HEK293 (cell line): ENCODE measurements around the gene ANTXRL.

Source experiments
- CTCF ChIA-PET: fragments of 350-600 bp; formaldehyde crosslinking; extraction: SDS; loops from one replicate; lab custom pipeline; 2021; ENCODE audit warnings: antibody characterized with exemption; lab: Yijun Ruan, JAX
- POLR2A ChIA-PET: fragments of 300-600 bp; formaldehyde crosslinking; extraction: SDS; loops from one replicate; lab custom pipeline; 2020; ENCODE audit warnings: antibody characterized with exemption, inconsistent platforms; lab: Yijun Ruan, JAX
- H3K27ac ChIP-seq: fragments of 200-500 bp; sonication (Bioruptor generic); 2 replicates; pipeline ENCODE4 v1.5.1; 2014; ENCODE audit warnings: low read depth, low read length, control low read depth, inconsistent platforms; ENCODE audit errors: extremely low read depth
- H3K36me3 ChIP-seq, 2 experiments: fragments of 200-500 bp in 1 of 2; sonication (Bioruptor generic) in 1 of 2; 1 replicate in 1 of 2; 2 replicates in 1 of 2; pipeline ENCODE4 v1.5.1; 2014 to 2017; ENCODE audit warnings: inconsistent platforms in 2 of 2, low read length in 2 of 2; ENCODE audit not compliant: control insufficient read depth in 2 of 2, insufficient read depth in 1 of 2
- H3K4me1 ChIP-seq: fragments of 200-500 bp; sonication (Bioruptor generic); 2 replicates; pipeline ENCODE4 v1.5.1; 2014; ENCODE audit warnings: mild to moderate bottlenecking, low read length, inconsistent platforms; ENCODE audit not compliant: control insufficient read depth, insufficient read depth
- H3K4me3 ChIP-seq: 2 replicates; pipeline ENCODE4 v1.5.1; 2011; ENCODE audit warnings: low read depth, mild to moderate bottlenecking, control low read depth, low read length, moderate library complexity
- H3K9me3 ChIP-seq: fragments of 200-500 bp; sonication (Bioruptor generic); 2 replicates; pipeline ENCODE4 v1.5.1; 2014; ENCODE audit warnings: low read depth, low read length, inconsistent platforms; ENCODE audit not compliant: control insufficient read depth, insufficient read depth
- EGR2 ChIP-seq: fragments of 450-650 bp; formaldehyde crosslinking; IDR thresholded peaks from 2 replicates; pipeline ENCODE4 v1.5.1; 2016; ENCODE audit warnings: low read depth, missing biosample characterization, missing genetic modification characterization
- HOXA7 ChIP-seq: sonication (generic); formaldehyde crosslinking; IDR thresholded peaks from 2 replicates; pipeline ENCODE4 v1.8.1; 2022; ENCODE audit warnings: missing genetic modification reagents, borderline replicate concordance
- KLF16 ChIP-seq: fragments of 450-650 bp; formaldehyde crosslinking; IDR thresholded peaks from 2 replicates; pipeline ENCODE4 v1.5.1; 2017; ENCODE audit warnings: missing biosample characterization, missing genetic modification characterization
- MYNN ChIP-seq: fragments of 450-650 bp; formaldehyde crosslinking; IDR thresholded peaks from 2 replicates; pipeline ENCODE4 v1.5.1; 2016; ENCODE audit warnings: missing biosample characterization, missing genetic modification characterization, borderline replicate concordance
- ZBTB8A ChIP-seq: fragments of 450-650 bp; formaldehyde crosslinking; IDR thresholded peaks from 2 replicates; pipeline ENCODE4 v1.5.1; 2016; ENCODE audit warnings: missing biosample characterization, missing genetic modification characterization
- ZFHX2 ChIP-seq: fragments of 450-650 bp; formaldehyde crosslinking; conservative IDR thresholded peaks from 2 replicates; pipeline ENCODE4 v1.5.1; 2016; ENCODE audit warnings: missing biosample characterization, missing genetic modification characterization
- ZNF10 ChIP-seq: fragments of 450-650 bp; formaldehyde crosslinking; IDR thresholded peaks from 2 replicates; pipeline ENCODE4 v1.5.1; 2017; ENCODE audit warnings: missing biosample characterization, missing genetic modification characterization
- ZNF132 ChIP-seq: fragments of 450-650 bp; formaldehyde crosslinking; IDR thresholded peaks from 2 replicates; pipeline ENCODE4 v1.5.1; 2017; ENCODE audit warnings: missing biosample characterization, missing genetic modification characterization, borderline replicate concordance
- ZNF146 ChIP-seq: fragments of 450-650 bp; formaldehyde crosslinking; IDR thresholded peaks from 2 replicates; pipeline ENCODE4 v1.5.1; 2016; ENCODE audit warnings: missing biosample characterization, missing genetic modification characterization
- ZNF155 ChIP-seq: fragments of 450-650 bp; formaldehyde crosslinking; IDR thresholded peaks from 2 replicates; pipeline ENCODE4 v1.5.1; 2016; ENCODE audit warnings: missing biosample characterization, missing genetic modification characterization
- ZNF211 ChIP-seq: fragments of 450-650 bp; formaldehyde crosslinking; IDR thresholded peaks from 2 replicates; pipeline ENCODE4 v1.5.1; 2016; ENCODE audit warnings: low read depth, missing biosample characterization, missing genetic modification characterization
- ZNF311 ChIP-seq: fragments of 450-650 bp; formaldehyde crosslinking; IDR thresholded peaks from 2 replicates; pipeline ENCODE4 v1.5.1; 2017; ENCODE audit warnings: missing biosample characterization, missing genetic modification characterization, borderline replicate concordance
- ZNF37A ChIP-seq: fragments of 450-650 bp; IDR thresholded peaks from 2 replicates; pipeline ENCODE4 v1.5.1; 2018; ENCODE audit warnings: missing biosample characterization, missing genetic modification characterization
- ZNF423 ChIP-seq: fragments of 450-650 bp; formaldehyde crosslinking; IDR thresholded peaks from 2 replicates; pipeline ENCODE4 v1.5.1; 2016; ENCODE audit warnings: missing biosample characterization, missing genetic modification characterization
- ZNF501 ChIP-seq: fragments of 450-650 bp; formaldehyde crosslinking; IDR thresholded peaks from 2 replicates; pipeline ENCODE4 v1.5.1; 2016; ENCODE audit warnings: missing biosample characterization, missing genetic modification characterization
- ZNF510 ChIP-seq: fragments of 450-650 bp; formaldehyde crosslinking; IDR thresholded peaks from 2 replicates; pipeline ENCODE4 v1.5.1; 2018; ENCODE audit warnings: mild to moderate bottlenecking, missing genetic modification characterization, missing biosample characterization; ENCODE audit not compliant: insufficient replicate concordance
- ZNF558 ChIP-seq: fragments of 450-650 bp; formaldehyde crosslinking; IDR thresholded peaks from 2 replicates; pipeline ENCODE4 v1.5.1; 2016; ENCODE audit warnings: missing biosample characterization, missing genetic modification characterization
- ZNF585B ChIP-seq: fragments of 450-650 bp; formaldehyde crosslinking; IDR thresholded peaks from 2 replicates; pipeline ENCODE4 v1.5.1; 2016; ENCODE audit warnings: missing biosample characterization, missing genetic modification characterization
- ZNF792 ChIP-seq: fragments of 450-650 bp; formaldehyde crosslinking; IDR thresholded peaks from 2 replicates; pipeline ENCODE4 v1.5.1; 2016; ENCODE audit warnings: missing biosample characterization, missing genetic modification characterization
- ZNF837 ChIP-seq: fragments of 450-650 bp; formaldehyde crosslinking; IDR thresholded peaks from 2 replicates; pipeline ENCODE4 v1.5.1; 2016; ENCODE audit warnings: missing biosample characterization, missing genetic modification characterization
- TF ChIP-seq, protein P1 (sequence below): fragments of 450-650 bp; formaldehyde crosslinking; IDR thresholded peaks from 2 replicates; pipeline ENCODE4 v1.5.1; 2016; ENCODE audit warnings: missing biosample characterization, missing genetic modification characterization, low read depth
- TF ChIP-seq, protein P2 (sequence below): fragments of 450-650 bp; formaldehyde crosslinking; IDR thresholded peaks from 2 replicates; pipeline ENCODE4 v1.5.1; 2016; ENCODE audit warnings: missing biosample characterization, missing genetic modification characterization
- TF ChIP-seq, protein P3 (sequence below): fragments of 450-650 bp; formaldehyde crosslinking; IDR thresholded peaks from 2 replicates; pipeline ENCODE4 v1.5.1; 2016; ENCODE audit warnings: missing biosample characterization, missing genetic modification characterization
- TF ChIP-seq, protein P4 (sequence below): fragments of 450-650 bp; formaldehyde crosslinking; IDR thresholded peaks from 2 replicates; pipeline ENCODE4 v1.5.1; 2016; ENCODE audit warnings: missing biosample characterization, missing genetic modification characterization

Gene ANTXRL

DNA sequence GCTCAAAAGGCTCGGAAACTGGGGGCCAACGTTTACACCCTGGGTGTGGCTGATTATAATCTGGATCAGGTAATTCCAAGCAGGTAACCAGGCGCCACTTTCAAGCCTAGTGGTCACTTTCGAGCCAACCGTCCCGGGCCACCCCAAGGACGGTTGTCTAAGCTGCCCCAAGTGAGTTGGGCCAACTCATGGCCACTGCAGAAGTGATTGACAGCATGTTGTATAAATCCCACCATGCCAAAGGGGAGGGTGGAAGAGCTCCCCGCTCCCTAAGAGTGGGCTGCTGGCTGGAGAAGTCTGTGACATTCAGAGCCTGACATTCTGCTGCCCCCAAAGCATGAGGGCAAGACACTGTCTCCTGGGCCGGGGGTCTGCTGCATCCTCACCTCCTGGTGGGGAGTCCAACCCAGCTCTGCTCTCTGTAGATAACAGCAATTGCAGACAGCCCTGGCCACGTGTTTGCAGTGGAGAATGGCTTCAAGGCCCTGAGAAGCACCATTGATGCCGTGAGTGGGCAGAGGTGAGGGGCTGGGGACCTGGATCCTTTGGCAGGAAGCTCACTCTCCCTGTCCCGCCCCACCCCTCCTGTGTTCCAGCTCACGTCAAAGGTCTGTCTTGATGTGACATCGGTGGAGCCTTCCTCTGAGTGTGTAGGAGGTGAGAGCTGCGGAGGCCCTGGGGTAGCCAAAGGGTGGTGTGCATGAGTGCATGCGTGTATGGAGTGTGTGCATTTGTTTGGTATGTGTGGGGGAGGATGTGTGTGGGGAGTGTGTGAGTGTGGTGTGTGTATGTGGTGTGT lies 10.8 kb downstream of the ANTXRL start (continued):
- TF ChIP-seq, protein P1, sequence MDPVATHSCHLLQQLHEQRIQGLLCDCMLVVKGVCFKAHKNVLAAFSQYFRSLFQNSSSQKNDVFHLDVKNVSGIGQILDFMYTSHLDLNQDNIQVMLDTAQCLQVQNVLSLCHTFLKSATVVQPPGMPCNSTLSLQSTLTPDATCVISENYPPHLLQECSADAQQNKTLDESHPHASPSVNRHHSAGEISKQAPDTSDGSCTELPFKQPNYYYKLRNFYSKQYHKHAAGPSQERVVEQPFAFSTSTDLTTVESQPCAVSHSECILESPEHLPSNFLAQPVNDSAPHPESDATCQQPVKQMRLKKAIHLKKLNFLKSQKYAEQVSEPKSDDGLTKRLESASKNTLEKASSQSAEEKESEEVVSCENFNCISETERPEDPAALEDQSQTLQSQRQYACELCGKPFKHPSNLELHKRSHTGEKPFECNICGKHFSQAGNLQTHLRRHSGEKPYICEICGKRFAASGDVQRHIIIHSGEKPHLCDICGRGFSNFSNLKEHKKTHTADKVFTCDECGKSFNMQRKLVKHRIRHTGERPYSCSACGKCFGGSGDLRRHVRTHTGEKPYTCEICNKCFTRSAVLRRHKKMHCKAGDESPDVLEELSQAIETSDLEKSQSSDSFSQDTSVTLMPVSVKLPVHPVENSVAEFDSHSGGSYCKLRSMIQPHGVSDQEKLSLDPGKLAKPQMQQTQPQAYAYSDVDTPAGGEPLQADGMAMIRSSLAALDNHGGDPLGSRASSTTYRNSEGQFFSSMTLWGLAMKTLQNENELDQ (tag by site-specific recombination) = no peak

DNA sequence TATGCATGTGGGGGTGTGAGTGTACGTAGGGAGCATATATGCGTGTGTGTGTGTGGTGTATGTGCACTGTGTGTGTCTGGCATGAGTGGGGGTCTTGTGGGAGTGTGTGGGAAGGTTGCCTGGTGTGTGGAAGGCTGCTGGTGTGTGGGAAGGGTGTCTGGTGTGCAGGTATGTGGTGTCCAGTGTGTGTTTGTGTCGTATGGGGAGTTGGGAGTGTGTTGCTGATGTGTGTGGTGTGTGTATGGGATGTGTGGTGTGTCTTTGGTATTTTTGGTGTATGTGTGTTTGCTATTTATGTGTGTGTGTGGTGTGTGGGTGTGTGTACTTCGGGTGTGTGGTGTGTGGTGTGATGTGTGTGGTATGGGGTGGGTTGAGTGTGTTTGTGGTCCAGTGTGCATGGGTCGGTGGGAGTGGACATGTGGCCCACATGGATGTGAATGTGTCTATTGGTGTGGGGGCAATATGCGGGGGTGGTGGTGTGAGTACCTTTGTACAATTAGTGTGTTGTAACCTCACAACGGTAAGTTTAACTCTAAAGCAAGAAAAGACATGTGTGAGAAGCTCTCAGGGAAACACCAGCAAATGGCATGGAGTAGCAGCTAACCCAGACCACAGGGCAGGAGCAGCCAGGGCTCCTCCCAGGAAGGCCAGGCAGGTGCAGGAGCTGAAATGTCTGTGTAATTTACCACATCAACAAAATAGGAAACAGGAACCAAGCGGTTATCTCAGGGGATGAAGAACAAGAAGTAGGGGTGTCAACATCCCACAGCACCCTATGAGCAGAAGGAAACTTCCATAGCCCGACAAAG lies 11.9 kb downstream of the ANTXRL start:
- no peaks in the 10 kb centered on the region for H3K36me3 ChIP-seq
- TF ChIP-seq ZFHX2 (tag by site-specific recombination) (peak; percentile 97), EGR2 (tag by site-specific recombination) (peak; percentile 95), ZNF37A (no peak)
- TF ChIP-seq, all 188 proteins: peak for 2
- CTCF ChIA-PET = no interaction called here
- Histone ChIP-seq H3K27ac (no peak overlapping the region), H3K4me3 (no peak overlapping the region), H3K9me3 (no peaks in the 10 kb centered on the region), H3K4me1 (no peaks in the 10 kb centered on the region)
- POLR2A ChIA-PET = interaction anchor here (1.4 kb wide), 1 partner anchor 14 kb away, joined by 3 read pairs; no protein-coding TSS in a partner anchor

DNA sequence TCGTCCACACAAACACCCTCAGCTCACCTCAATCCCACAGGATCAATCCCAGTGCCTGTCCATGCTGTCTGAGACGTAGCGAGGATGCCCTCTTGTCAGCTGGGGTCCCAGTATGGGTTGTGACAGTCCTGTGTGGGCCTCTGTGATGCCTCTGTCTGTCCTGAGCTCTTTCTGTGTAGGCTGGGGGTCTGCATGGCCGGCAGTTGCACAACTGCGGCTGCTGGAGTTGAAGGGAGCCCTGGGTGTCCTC lies 12.4 kb downstream of the ANTXRL start:
- ChIA-PET POLR2A (interaction anchor here (1.4 kb wide), 1 partner anchor 15 kb away, joined by 3 read pairs; no protein-coding TSS in a partner anchor), CTCF (no interaction called here)
- no peak for TF ChIP-seq ZNF10 (tag by site-specific recombination)
- no peak for TF ChIP-seq ZNF558
- TF ChIP-seq MYNN (tag by site-specific recombination) = no peak
- no peak for TF ChIP-seq KLF16 (tag by site-specific recombination)
- no peak for TF ChIP-seq ZBTB8A (tag by site-specific recombination)
- TF ChIP-seq ZNF837 (tag by site-specific recombination) = no peak
- TF ChIP-seq ZNF211 (tag by site-specific recombination) = no peak
- no peak for TF ChIP-seq ZNF146 (tag by site-specific recombination)
- no peak for TF ChIP-seq ZNF311
- TF ChIP-seq, protein P2, sequence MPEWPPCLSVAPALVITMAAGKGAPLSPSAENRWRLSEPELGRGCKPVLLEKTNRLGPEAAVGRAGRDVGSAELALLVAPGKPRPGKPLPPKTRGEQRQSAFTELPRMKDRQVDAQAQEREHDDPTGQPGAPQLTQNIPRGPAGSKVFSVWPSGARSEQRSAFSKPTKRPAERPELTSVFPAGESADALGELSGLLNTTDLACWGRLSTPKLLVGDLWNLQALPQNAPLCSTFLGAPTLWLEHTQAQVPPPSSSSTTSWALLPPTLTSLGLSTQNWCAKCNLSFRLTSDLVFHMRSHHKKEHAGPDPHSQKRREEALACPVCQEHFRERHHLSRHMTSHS = no peak
- no peak for TF ChIP-seq ZNF510 (tag by site-specific recombination)
- no peak for TF ChIP-seq ZNF792
- TF ChIP-seq ZNF501 (tag by site-specific recombination) = no peak
- TF ChIP-seq HOXA7 = no peak
- no peak for TF ChIP-seq ZNF585B
- TF ChIP-seq ZNF155 (tag by site-specific recombination) = no peak
- TF ChIP-seq, protein P3, sequence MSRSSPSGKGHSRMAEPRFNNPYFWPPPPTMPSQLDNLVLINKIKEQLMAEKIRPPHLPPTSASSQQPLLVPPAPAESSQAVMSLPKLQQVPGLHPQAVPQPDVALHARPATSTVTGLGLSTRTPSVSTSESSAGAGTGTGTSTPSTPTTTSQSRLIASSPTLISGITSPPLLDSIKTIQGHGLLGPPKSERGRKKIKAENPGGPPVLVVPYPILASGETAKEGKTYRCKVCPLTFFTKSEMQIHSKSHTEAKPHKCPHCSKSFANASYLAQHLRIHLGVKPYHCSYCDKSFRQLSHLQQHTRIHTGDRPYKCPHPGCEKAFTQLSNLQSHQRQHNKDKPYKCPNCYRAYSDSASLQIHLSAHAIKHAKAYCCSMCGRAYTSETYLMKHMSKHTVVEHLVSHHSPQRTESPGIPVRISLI (tag by site-specific recombination) = no peak
- TF ChIP-seq, protein P4, sequence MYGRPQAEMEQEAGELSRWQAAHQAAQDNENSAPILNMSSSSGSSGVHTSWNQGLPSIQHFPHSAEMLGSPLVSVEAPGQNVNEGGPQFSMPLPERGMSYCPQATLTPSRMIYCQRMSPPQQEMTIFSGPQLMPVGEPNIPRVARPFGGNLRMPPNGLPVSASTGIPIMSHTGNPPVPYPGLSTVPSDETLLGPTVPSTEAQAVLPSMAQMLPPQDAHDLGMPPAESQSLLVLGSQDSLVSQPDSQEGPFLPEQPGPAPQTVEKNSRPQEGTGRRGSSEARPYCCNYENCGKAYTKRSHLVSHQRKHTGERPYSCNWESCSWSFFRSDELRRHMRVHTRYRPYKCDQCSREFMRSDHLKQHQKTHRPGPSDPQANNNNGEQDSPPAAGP (tag by site-specific recombination) = no peak
- TF ChIP-seq ZNF132 (tag by site-specific recombination) = no peak
- TF ChIP-seq ZNF423 (tag by site-specific recombination) = no peak
- no peak overlapping the region for H3K4me3 ChIP-seq
- no peaks in the 10 kb centered on the region for H3K9me3 ChIP-seq
- H3K36me3 ChIP-seq = no peaks in the 10 kb centered on the region
- no peaks in the 10 kb centered on the region for H3K4me1 ChIP-seq
- no peak overlapping the region for H3K27ac ChIP-seq
